Naive B cell (primary cell): ENCODE results near the gene ENGASE. TPM values are rescaled to one million over a fixed set of nuclear protein-coding genes. Genes with fewer than 3 reads are reported as not detected.

Experiments
- ATAC-seq, 2 donors: fragments of 150-1000 bp; cut with Tn5 transposase; 2 replicates each; pipeline ENCODE4 v1.10.0; 2021; ENCODE audit warnings: low read depth in 2 of 2, mild to moderate bottlenecking in 2 of 2, moderate library complexity in 2 of 2
- DNase-seq: peaks from one replicate; pipeline ENCODE4 v3.0.0; 2022
- H3K27ac Mint-ChIP-seq, 6 donors: one replicate each; pipeline ENCODE4 v1.8.0; 2020 to 2022; ENCODE audit warnings: mild to moderate bottlenecking in 6 of 6, mixed read lengths in 6 of 6, moderate library complexity in 5 of 6, inconsistent platforms in 2 of 6
- H3K27me3 Mint-ChIP-seq, 3 donors: one replicate each; pipeline ENCODE4 v1.8.0; 2021 to 2022; ENCODE audit warnings: mixed read lengths in 3 of 3, mild to moderate bottlenecking in 1 of 3
- H3K36me3 Mint-ChIP-seq, 2 donors: one replicate each; pipeline ENCODE4 v1.8.0; 2020 to 2022; ENCODE audit warnings: mixed read lengths in 2 of 2, inconsistent platforms in 1 of 2, mild to moderate bottlenecking in 1 of 2
- H3K4me1 Mint-ChIP-seq, 3 donors: one replicate each; pipeline ENCODE4 v1.8.0; 2020 to 2022; ENCODE audit warnings: mixed read lengths in 3 of 3, inconsistent platforms in 1 of 3, mild to moderate bottlenecking in 1 of 3, moderate library complexity in 1 of 3
- H3K4me3 Mint-ChIP-seq, 8 donors: one replicate each; pipeline ENCODE4 v1.8.0; 2020 to 2022; ENCODE audit warnings: mild to moderate bottlenecking in 8 of 8, mixed read lengths in 8 of 8, moderate library complexity in 8 of 8, inconsistent platforms in 2 of 8
- H3K9me3 Mint-ChIP-seq, 7 donors: one replicate each; pipeline ENCODE4 v1.8.0; 2020 to 2022; ENCODE audit warnings: mixed read lengths in 7 of 7, mild to moderate bottlenecking in 5 of 7, inconsistent platforms in 2 of 7, moderate library complexity in 1 of 7
- polyA plus RNA-seq, 6 donors: library from polyadenylated mRNA; unstranded; fragments of 300-500 nt; fragmentation: Illumina TruSeq; gene quantifications; one replicate each; pipeline ENCODE4 v1.2.3, GENCODE V29; 2021; ENCODE audit warnings: low read depth in 6 of 6

Gene ENGASE
- polyA plus RNA-seq, 6 donors from 2014 or later, result 1.4 to 7.4 (median 3.6) TPM

GRCh38 chr17:79116575-79117368 lies 42.1 kb downstream of the ENGASE start:
- H3K9me3 Mint-ChIP-seq, result no peaks in the 10 kb centered on the region
- no peaks in the 10 kb centered on the region for H3K36me3 Mint-ChIP-seq
- DNase-seq (no peak), ATAC-seq (no peak)
- H3K4me1 Mint-ChIP-seq, result no peaks in the 10 kb centered on the region
- no peak overlapping the region for H3K4me3 Mint-ChIP-seq
- H3K27me3 Mint-ChIP-seq, result peaks cover 0 to 14% (median 7%) of the 10 kb centered on the region in 3 donors
- no peak overlapping the region for H3K27ac Mint-ChIP-seq

- Mint-ChIP-seq H3K27ac (no peak overlapping the region), H3K4me3 (no peak overlapping the region), H3K27me3 (peaks cover 0 to 14% (median 7%) of the 10 kb centered on the region in 3 donors), H3K4me1 (no peaks in the 10 kb centered on the region), H3K9me3 (no peaks in the 10 kb centered on the region), H3K36me3 (no peaks in the 10 kb centered on the region)
- ATAC-seq, result no peak
- DNase-seq, result no peak
These were observed 43.4 kb downstream of the ENGASE start for GRCh38 chr17:79117905-79118487.

- Mint-ChIP-seq H3K4me1 (no peaks in the 10 kb centered on the region), H3K36me3 (no peaks in the 10 kb centered on the region), H3K9me3 (no peaks in the 10 kb centered on the region), H3K27me3 (peaks cover 0 to 9% (median 3%) of the 10 kb centered on the region in 3 donors), H3K4me3 (no peak overlapping the region), H3K27ac (no peak overlapping the region)
- no peak for ATAC-seq
- no peak for DNase-seq
These were observed 44.3 kb downstream of the ENGASE start for GRCh38 chr17:79118924-79119323.

DNA sequence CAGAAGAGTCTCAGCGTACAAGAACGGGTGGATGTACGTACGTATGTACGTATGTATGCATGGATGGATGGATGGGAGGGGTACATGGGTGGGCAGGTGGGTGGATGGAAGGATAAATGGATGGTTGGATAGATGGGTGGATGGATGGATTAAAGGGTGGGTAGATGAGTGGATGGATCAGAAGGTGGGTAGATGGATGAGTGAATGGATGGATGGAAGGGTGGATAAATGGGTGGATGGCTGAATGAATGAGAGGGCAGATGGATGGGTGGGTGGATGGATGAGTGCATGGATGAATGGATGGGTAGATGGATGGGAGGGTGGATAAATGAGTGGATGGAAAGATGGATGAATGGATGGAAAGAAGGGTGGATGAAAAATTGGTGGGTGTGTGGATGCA lies 45.6 kb downstream of the ENGASE start:
- H3K4me1 Mint-ChIP-seq, result no peaks in the 10 kb centered on the region
- no peak overlapping the region for H3K4me3 Mint-ChIP-seq
- DNase-seq, result no peak
- peaks cover 0 to 5% (median 0%) of the 10 kb centered on the region in 3 donors for H3K27me3 Mint-ChIP-seq
- H3K27ac Mint-ChIP-seq, result no peak overlapping the region
- no peaks in the 10 kb centered on the region for H3K36me3 Mint-ChIP-seq
- no peaks in the 10 kb centered on the region for H3K9me3 Mint-ChIP-seq
- ATAC-seq, result no peak

- no peak for DNase-seq
- Mint-ChIP-seq H3K36me3 (no peaks in the 10 kb centered on the region), H3K4me1 (no peaks in the 10 kb centered on the region), H3K27me3 (peaks cover 3 to 11% (median 10%) of the 10 kb centered on the region in 3 donors), H3K9me3 (no peaks in the 10 kb centered on the region), H3K4me3 (no peak overlapping the region), H3K27ac (no peak overlapping the region)
- ATAC-seq, result no peak
These were observed 49.4 kb downstream of the ENGASE start for GRCh38 chr17:79123988-79124387.

- ATAC-seq (no peak), DNase-seq (no peak)
- H3K27me3 Mint-ChIP-seq, result peaks cover 4 to 11% (median 10%) of the 10 kb centered on the region in 3 donors
- H3K4me3 Mint-ChIP-seq, result no peak overlapping the region
- H3K27ac Mint-ChIP-seq, result no peak overlapping the region
- H3K4me1 Mint-ChIP-seq, result no peaks in the 10 kb centered on the region
- no peaks in the 10 kb centered on the region for H3K36me3 Mint-ChIP-seq
- no peaks in the 10 kb centered on the region for H3K9me3 Mint-ChIP-seq
These were observed 50.0 kb downstream of the ENGASE start for GRCh38 chr17:79124513-79125209.

DNA sequence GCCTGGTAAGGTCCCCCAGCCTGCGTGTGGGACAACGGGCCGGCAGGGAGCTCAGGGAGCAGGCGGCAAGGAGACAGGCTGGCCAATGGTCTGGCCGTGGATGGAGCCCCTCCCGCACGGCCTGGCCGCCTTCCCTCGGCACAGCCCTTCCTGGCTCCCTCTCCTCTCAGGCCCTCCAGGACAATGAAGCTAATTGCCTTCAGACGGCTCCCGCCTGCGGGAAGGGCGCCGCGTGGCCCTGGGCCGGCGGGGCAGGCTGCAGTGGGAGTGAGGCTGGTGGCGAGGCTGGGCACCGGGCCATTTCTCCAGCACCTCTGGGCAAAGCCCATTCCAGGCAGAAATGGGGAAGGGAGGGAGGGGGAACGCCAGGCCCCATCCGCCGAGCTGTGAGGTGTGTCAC lies 50.9 kb downstream of the ENGASE start:
- H3K4me1 Mint-ChIP-seq, result no peaks in the 10 kb centered on the region
- no peaks in the 10 kb centered on the region for H3K36me3 Mint-ChIP-seq
- H3K27me3 Mint-ChIP-seq, result peaks cover 4 to 13% (median 10%) of the 10 kb centered on the region in 3 donors
- ATAC-seq (no peak), DNase-seq (no peak)
- no peak overlapping the region for H3K27ac Mint-ChIP-seq
- H3K4me3 Mint-ChIP-seq, result no peak overlapping the region
- no peaks in the 10 kb centered on the region for H3K9me3 Mint-ChIP-seq

GRCh38 chr17:79126139-79126538 lies 51.5 kb downstream of the ENGASE start:
- ATAC-seq, result no peak

GRCh38 chr17:79127534-79128135 lies 53.0 kb downstream of the ENGASE start:
- H3K9me3 Mint-ChIP-seq, result peaks cover 0 to 2% (median 0%) of the 10 kb centered on the region in 7 donors

More at GRCh38 chr17:79126139-79126538, 51.5 kb downstream of the ENGASE start:
- H3K4me1 Mint-ChIP-seq, result no peaks in the 10 kb centered on the region
- no peak for DNase-seq
- peaks cover 4 to 20% (median 10%) of the 10 kb centered on the region in 3 donors for H3K27me3 Mint-ChIP-seq
- H3K27ac Mint-ChIP-seq, result no peak overlapping the region
- H3K36me3 Mint-ChIP-seq, result no peaks in the 10 kb centered on the region
- H3K4me3 Mint-ChIP-seq, result no peak overlapping the region
- peaks cover 0 to 2% (median 0%) of the 10 kb centered on the region in 7 donors for H3K9me3 Mint-ChIP-seq

DNA sequence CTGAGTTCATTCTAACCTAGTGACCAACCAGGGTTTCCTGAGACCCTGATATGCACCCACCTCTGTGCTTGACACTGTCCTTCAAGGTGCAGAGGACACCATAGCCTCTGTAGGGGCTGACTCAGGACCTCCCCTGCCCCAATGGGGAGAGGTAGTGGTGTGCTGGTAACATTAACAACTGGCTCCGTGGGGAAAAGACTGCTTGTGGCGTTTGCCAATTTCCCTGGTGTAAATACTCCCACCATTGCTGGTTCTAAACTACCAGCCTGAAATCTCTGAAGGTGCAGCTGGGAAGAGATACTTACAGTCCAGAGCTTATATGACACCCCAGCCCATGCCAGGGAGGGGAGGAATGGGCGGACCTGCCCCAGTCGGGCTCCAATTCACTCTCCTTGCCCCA lies 54.9 kb downstream of the ENGASE start:
- H3K36me3 Mint-ChIP-seq, result no peaks in the 10 kb centered on the region
- peaks cover 4 to 35% (median 31%) of the 10 kb centered on the region in 3 donors for H3K27me3 Mint-ChIP-seq
- H3K4me3 Mint-ChIP-seq, result no peak overlapping the region
- peaks cover 0 to 2% (median 0%) of the 10 kb centered on the region in 7 donors for H3K9me3 Mint-ChIP-seq
- no peak overlapping the region for H3K27ac Mint-ChIP-seq
- no peak for ATAC-seq
- H3K4me1 Mint-ChIP-seq, result no peaks in the 10 kb centered on the region
- no peak for DNase-seq

More at GRCh38 chr17:79127534-79128135, 53.0 kb downstream of the ENGASE start:
- no peaks in the 10 kb centered on the region for H3K36me3 Mint-ChIP-seq
- DNase-seq, result no peak
- H3K27ac Mint-ChIP-seq, result no peak overlapping the region
- no peaks in the 10 kb centered on the region for H3K4me1 Mint-ChIP-seq
- no peak overlapping the region for H3K4me3 Mint-ChIP-seq
- no peak for ATAC-seq
- H3K27me3 Mint-ChIP-seq, result peaks cover 4 to 26% (median 20%) of the 10 kb centered on the region in 3 donors

DNA sequence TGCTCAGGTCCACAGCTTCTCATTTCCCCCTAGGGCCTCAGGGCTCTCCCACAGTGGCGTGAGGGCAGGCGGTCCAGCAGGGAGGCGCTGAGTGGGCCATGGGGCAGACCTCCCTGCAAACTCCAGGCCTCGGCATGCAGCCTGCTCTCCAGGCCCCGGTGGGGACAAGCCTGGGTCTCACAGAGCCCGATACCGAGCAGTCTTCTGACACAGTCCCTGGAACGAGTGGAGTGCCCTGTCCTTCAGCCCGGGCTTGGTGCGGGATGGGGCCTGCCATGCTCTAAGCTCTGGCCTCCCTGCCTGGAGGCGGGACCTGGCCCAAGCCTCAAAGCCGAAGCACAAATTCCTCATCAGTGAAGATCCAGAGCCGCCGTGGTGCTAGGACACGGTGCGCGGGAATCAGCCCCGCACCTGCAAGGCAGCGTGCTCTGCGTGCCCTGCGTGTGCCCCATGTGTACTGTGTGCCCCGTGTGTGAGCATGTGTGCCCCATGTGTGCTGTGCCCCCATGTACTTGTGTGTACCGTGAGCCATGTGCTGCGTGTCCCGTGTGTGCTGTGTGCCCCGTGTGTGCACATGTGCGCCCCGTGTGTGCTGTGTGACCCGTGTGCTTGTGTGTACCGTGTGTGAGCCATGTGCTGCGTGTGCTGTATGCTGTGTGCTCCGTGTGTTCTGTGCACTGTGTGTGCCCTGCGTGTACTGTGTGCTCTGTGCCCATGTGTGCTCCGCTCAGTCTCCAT lies 56.1 kb downstream of the ENGASE start:
- H3K4me1 Mint-ChIP-seq, result no peaks in the 10 kb centered on the region
- no peak for ATAC-seq
- H3K27ac Mint-ChIP-seq, result no peak overlapping the region
- no peaks in the 10 kb centered on the region for H3K36me3 Mint-ChIP-seq
- peaks cover 0 to 2% (median 0%) of the 10 kb centered on the region in 7 donors for H3K9me3 Mint-ChIP-seq
- H3K4me3 Mint-ChIP-seq, result no peak overlapping the region
- H3K27me3 Mint-ChIP-seq, result peaks cover 4 to 41% (median 37%) of the 10 kb centered on the region in 3 donors
- no peak for DNase-seq

- H3K27me3 Mint-ChIP-seq, result peaks cover 4 to 47% (median 42%) of the 10 kb centered on the region in 3 donors
- peaks cover 0 to 2% (median 0%) of the 10 kb centered on the region in 7 donors for H3K9me3 Mint-ChIP-seq
- ATAC-seq (no peak), DNase-seq (no peak)
- no peak overlapping the region for H3K4me3 Mint-ChIP-seq
- no peak overlapping the region for H3K27ac Mint-ChIP-seq
- H3K4me1 Mint-ChIP-seq, result no peaks in the 10 kb centered on the region
- H3K36me3 Mint-ChIP-seq, result no peaks in the 10 kb centered on the region
These were observed 56.6 kb downstream of the ENGASE start for GRCh38 chr17:79131274-79131635.

- Mint-ChIP-seq H3K36me3 (no peaks in the 10 kb centered on the region), H3K27me3 (peaks cover 4 to 49% (median 41%) of the 10 kb centered on the region in 3 donors), H3K4me3 (no peak overlapping the region), H3K4me1 (no peaks in the 10 kb centered on the region), H3K9me3 (peaks cover 0 to 2% (median 0%) of the 10 kb centered on the region in 7 donors), H3K27ac (no peak overlapping the region)
- no peak for ATAC-seq
- DNase-seq, result no peak
These were observed 57.1 kb downstream of the ENGASE start for GRCh38 chr17:79131701-79132100.
